HUES64 (cell line): ENCODE measurements around the gene CREB3L4.

Experiments
- H3K27ac ChIP-seq: 2 replicates; pipeline ENCODE4 v1.7.0; 2013; ENCODE audit warnings: low read depth, low read length, inconsistent platforms
- H3K27me3 ChIP-seq: 2 replicates; pipeline ENCODE4 v1.6.1; 2013; ENCODE audit warnings: mild to moderate bottlenecking, low read length; ENCODE audit not compliant: insufficient read depth
- H3K36me3 ChIP-seq: 2 replicates; pipeline ENCODE4 v1.6.1; 2013; ENCODE audit warnings: mild to moderate bottlenecking, low read length; ENCODE audit not compliant: insufficient read depth
- H3K4me1 ChIP-seq: 2 replicates; pipeline ENCODE4 v1.6.1; 2013; ENCODE audit warnings: mild to moderate bottlenecking, low read length, moderate library complexity; ENCODE audit not compliant: insufficient read depth
- H3K4me3 ChIP-seq: 2 replicates; pipeline ENCODE4 v1.5.1; 2013; ENCODE audit warnings: mild to moderate bottlenecking, low read length, moderate library complexity
- H3K9ac ChIP-seq: 2 replicates; pipeline ENCODE4 v1.6.1; 2013; ENCODE audit warnings: mild to moderate bottlenecking, low read depth, low read length
- H3K9me3 ChIP-seq: 2 replicates; pipeline ENCODE4 v1.6.1; 2013; ENCODE audit warnings: low read depth, low read length; ENCODE audit not compliant: insufficient read depth
- WGBS: fragments of 150-250, 120-280 bp; methylation state at CpG from one replicate; pipeline ENCODE4 v1.1.7; 2013; ENCODE audit warnings: missing lambda C conversion rate; 5-methylcytosine and 5-hydroxymethylcytosine counted together

CREB3L4 gene

GRCh38 chr1:153951801-153952200 lies 15.9 kb upstream of the CREB3L4 start:
- peaks cover 2% of the 10 kb centered on the region; the same call in 1 of the 2 replicates for H3K4me1 ChIP-seq
- 95% methylated on average over 2 of the region's 2 CpGs for WGBS

DNA sequence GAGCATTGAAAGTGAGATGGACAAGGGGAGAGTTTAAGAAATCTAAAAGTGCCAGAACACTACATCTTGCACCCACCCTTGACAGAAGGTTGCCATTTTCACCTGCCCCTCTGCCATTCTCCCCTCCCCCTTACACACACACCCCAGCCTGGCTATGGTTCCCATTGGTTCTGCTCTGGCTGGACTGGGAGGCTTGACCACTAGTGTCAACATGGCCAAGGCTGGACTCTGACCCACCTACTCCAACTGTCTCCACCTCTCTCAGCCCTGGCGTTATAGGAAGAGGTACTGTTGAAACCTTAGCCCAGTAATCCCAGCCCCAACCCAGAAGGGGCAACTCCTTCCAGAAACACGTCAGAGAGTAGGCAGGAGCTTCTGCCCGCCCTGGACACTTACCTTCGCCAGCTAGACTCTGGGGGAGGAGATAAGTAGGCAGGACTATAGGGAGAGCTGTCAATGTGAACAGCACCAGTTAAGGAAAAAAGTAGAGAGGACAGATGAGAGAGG lies 13.8 kb upstream of the CREB3L4 start:
- Histone ChIP-seq H3K9me3 (no peaks in the 10 kb centered on the region), H3K27ac (no peak overlapping the region), H3K4me3 (no peak overlapping the region), H3K9ac (no peak overlapping the region), H3K4me1 (peaks cover 9% of the 10 kb centered on the region; the same call in 1 of the 2 replicates), H3K36me3 (peaks cover 52% of the 10 kb centered on the region), H3K27me3 (no peaks in the 10 kb centered on the region)
- 92% methylated on average over 4 of the region's 4 CpGs for WGBS

More at GRCh38 chr1:153951801-153952200, 15.9 kb upstream of the CREB3L4 start:
- peaks cover 70% of the 10 kb centered on the region for H3K36me3 ChIP-seq
- no peaks in the 10 kb centered on the region for H3K27me3 ChIP-seq
- no peak overlapping the region for H3K9ac ChIP-seq
- H3K4me3 ChIP-seq = no peak overlapping the region
- no peaks in the 10 kb centered on the region for H3K9me3 ChIP-seq
- H3K27ac ChIP-seq = no peak overlapping the region

GRCh38 chr1:153954826-153955225 lies 12.9 kb upstream of the CREB3L4 start:
- Histone ChIP-seq H3K4me1 (peaks cover 9% of the 10 kb centered on the region; the same call in 1 of the 2 replicates), H3K27ac (no peak overlapping the region), H3K27me3 (no peaks in the 10 kb centered on the region), H3K4me3 (no peak overlapping the region), H3K9ac (no peak overlapping the region), H3K36me3 (peaks cover 52% of the 10 kb centered on the region), H3K9me3 (no peaks in the 10 kb centered on the region)
- 97% methylated on average over 10 of the region's 10 CpGs for WGBS

DNA sequence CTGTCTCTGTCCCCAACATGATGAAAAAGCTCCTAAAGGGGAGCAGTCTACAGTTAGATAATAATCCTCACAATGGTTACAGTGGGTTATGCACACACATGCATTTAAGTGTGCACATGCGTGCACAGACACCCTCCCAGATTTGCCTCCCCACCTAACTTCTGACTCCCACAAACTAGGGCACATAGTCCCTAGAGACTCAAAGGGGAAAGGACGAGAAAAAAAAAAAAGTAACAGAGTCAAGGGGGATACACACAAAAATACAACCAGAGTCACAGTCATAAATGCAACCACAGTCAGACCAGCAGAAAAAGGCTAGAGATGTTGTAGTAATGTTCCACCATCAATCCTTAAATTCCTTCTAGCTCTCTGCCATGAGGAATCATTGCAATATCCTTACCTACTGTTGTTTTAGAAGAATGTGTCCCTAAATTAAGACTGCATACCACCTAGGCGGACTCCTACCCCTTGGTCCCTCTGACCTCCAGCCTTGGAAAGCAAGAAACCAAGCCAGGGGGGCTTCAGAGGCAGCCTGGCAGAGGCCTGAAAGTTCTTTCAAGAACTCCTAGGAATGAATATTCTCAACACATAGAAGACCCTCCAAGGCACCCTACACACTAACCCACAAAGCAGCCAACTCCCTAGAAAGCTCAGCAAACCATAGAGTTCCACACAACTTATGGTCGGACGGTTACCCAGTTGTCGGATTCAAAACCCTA lies 10.5 kb upstream of the CREB3L4 start:
- Histone ChIP-seq H3K9me3 (no peaks in the 10 kb centered on the region), H3K4me1 (peaks cover 18% of the 10 kb centered on the region), H3K27ac (peak overlapping the region; percentile 86), H3K36me3 (peaks cover 50% of the 10 kb centered on the region), H3K27me3 (no peaks in the 10 kb centered on the region), H3K4me3 (peak overlapping the region; percentile 94), H3K9ac (peak overlapping the region; percentile 87)
- 39% methylated on average over 5 of the region's 6 CpGs for WGBS

DNA sequence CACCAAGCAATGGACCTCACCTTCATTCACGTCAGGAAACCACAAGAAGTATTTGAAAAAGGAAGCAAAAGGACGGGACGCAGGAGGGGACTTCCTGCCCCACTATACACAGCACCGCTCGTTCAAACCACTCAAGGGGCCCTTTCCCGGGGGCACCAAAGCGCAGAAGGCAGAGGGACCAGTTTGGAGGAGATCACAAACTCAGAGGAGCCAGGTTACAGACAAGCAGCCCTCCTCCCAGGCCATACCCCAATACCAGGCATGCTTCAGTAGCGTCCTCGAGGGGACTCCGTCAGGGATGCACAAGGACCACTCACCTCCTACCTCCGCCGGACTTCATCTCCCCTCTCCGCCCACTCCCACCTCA lies 10.0 kb upstream of the CREB3L4 start:
- Histone ChIP-seq H3K9me3 (no peaks in the 10 kb centered on the region), H3K27ac (peak overlapping the region; percentile 86), H3K4me1 (peaks cover 18% of the 10 kb centered on the region), H3K36me3 (peaks cover 44% of the 10 kb centered on the region), H3K27me3 (no peaks in the 10 kb centered on the region), H3K9ac (peak overlapping the region; percentile 87), H3K4me3 (peak overlapping the region; percentile 94)
- 1% methylated on average over 13 of the region's 13 CpGs for WGBS

- no peaks in the 10 kb centered on the region for H3K27me3 ChIP-seq
- peak within 1 kb of the TSS; percentile 86 for H3K27ac ChIP-seq
- peak within 1 kb of the TSS; percentile 87 for H3K9ac ChIP-seq
- WGBS = under 1% methylated on average over 75 of the region's 75 CpGs
- peaks cover 18% of the 10 kb centered on the region for H3K4me1 ChIP-seq
- peak within 1 kb of the TSS; percentile 94 for H3K4me3 ChIP-seq
- no peaks in the 10 kb centered on the region for H3K9me3 ChIP-seq
- peaks cover 41% of the 10 kb centered on the region for H3K36me3 ChIP-seq
Observed at GRCh38 chr1:153958111-153958960, 9.4 kb upstream of the CREB3L4 start, which contains the start of gene CRTC2. CRTC2 (minus strand) TSS chr1:153958612; CDS start chr1:153958497, 115 bp downstream.

GRCh38 chr1:153958961-153959260 lies 8.8 kb upstream of the CREB3L4 start:
- Histone ChIP-seq H3K4me3 (peak overlapping the region; percentile 26), H3K9me3 (no peaks in the 10 kb centered on the region), H3K27me3 (no peaks in the 10 kb centered on the region), H3K9ac (no peak overlapping the region), H3K36me3 (peaks cover 36% of the 10 kb centered on the region), H3K27ac (peak overlapping the region; percentile 43; the same call in 1 of the 2 replicates), H3K4me1 (peaks cover 18% of the 10 kb centered on the region)
- WGBS = 59% methylated on average over 4 of the region's 4 CpGs

GRCh38 chr1:153959454-153959853 lies 8.2 kb upstream of the CREB3L4 start:
- peaks cover 18% of the 10 kb centered on the region for H3K4me1 ChIP-seq
- peaks cover 30% of the 10 kb centered on the region for H3K36me3 ChIP-seq
- no peak overlapping the region for H3K4me3 ChIP-seq
- no peaks in the 10 kb centered on the region for H3K27me3 ChIP-seq
- H3K9ac ChIP-seq = no peak overlapping the region
- peak overlapping the region; percentile 43; the same call in 1 of the 2 replicates for H3K27ac ChIP-seq
- no peaks in the 10 kb centered on the region for H3K9me3 ChIP-seq
- 73% methylated on average over 3 of the region's 3 CpGs for whole genome bisulfite sequencing

DNA sequence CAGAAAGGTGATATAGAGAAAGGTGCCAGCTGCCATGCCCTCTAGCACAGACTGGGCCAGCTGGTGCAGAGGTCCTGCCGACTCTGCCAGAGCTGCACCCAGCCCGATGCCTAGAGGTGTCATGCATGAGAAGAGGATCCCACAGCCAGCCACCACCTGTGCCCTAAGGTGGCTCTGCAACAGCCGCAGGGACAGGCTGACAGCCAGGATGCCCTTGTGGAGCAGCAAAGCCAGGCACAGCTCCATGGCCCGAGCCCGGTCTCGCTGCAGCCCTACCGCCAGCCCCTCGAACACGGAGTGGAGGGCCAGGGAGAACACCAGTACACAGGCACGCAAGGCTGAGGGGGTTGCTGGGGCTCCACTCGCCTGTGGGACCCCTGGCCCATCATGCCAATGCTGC lies 7.5 kb upstream of the CREB3L4 start:
- no peaks in the 10 kb centered on the region for H3K9me3 ChIP-seq
- WGBS = 93% methylated on average over 11 of the region's 11 CpGs
- H3K36me3 ChIP-seq = peaks cover 27% of the 10 kb centered on the region
- no peak overlapping the region for H3K27ac ChIP-seq
- no peak overlapping the region for H3K9ac ChIP-seq
- no peak overlapping the region for H3K4me3 ChIP-seq
- H3K27me3 ChIP-seq = no peaks in the 10 kb centered on the region
- peaks cover 18% of the 10 kb centered on the region for H3K4me1 ChIP-seq

DNA sequence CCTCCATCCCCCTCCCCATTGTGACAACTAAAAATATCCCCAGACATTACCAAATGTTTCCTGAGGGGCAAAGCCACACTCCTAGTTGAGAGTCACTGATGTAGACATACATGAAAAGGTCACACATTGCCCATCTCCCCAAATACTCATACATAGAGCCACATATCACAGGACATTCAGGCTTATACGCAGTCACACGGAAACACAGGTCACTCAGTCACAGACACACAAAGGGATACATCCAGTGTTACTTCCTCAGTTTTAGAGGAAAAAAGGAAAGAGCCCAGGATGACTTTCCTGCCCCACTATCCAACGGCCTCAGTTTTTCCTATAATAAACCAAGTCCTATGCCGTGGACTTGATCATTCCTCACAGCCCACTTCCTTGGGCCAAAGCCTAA lies 6.3 kb upstream of the CREB3L4 start:
- no peaks in the 10 kb centered on the region for H3K27me3 ChIP-seq
- peak overlapping the region; percentile 94 for H3K4me3 ChIP-seq
- peak overlapping the region; percentile 100; the same call in 1 of the 2 replicates for H3K27ac ChIP-seq
- WGBS = 86% methylated on average over 4 of the region's 4 CpGs
- H3K36me3 ChIP-seq = peaks cover 27% of the 10 kb centered on the region
- no peaks in the 10 kb centered on the region for H3K9me3 ChIP-seq
- H3K9ac ChIP-seq = peak overlapping the region; percentile 93
- H3K4me1 ChIP-seq = peaks cover 18% of the 10 kb centered on the region
